Activated CD8-positive, alpha-beta T cell treated with anti-CD3 and anti-CD28 coated beads for 36 hours (primary cell): ENCODE measurements around the gene EWSR1. TPM values are rescaled to one million over a fixed set of nuclear protein-coding genes. Genes with fewer than 3 reads are reported as not detected.
"Not testable (repeated sequence)": the region's sequence is repeated elsewhere in the genome, so short reads cannot be mapped to it uniquely, and the experiment has no call there.

Experiments used
- ATAC-seq: fragments of 200-7000 bp; cut with Tn5 transposase; one replicate; pipeline ENCODE4 v1.10.0; 2021; ENCODE audit warnings: mild to moderate bottlenecking, moderate library complexity
- CTCF ChIA-PET: fragments of 350-600 bp; sonication (Branson Sonifier 250); formaldehyde crosslinking; loops from one replicate; lab custom pipeline; 2021; ENCODE audit warnings: antibody characterized with exemption; lab: Charles Lee
- POLR2A ChIA-PET: fragments of 350-600 bp; sonication (Branson Sonifier 250); formaldehyde crosslinking; loops from one replicate; lab custom pipeline; 2021; ENCODE audit warnings: antibody characterized with exemption; lab: Charles Lee
- DNase-seq: peaks from one replicate; pipeline ENCODE4 v3.0.0-alpha.2; 2020
- H3K27ac Mint-ChIP-seq: one replicate; pipeline ENCODE4 v1.8.0; 2021; ENCODE audit warnings: mild to moderate bottlenecking, mixed read lengths
- H3K27me3 Mint-ChIP-seq: one replicate; pipeline ENCODE4 v1.8.0; 2021; ENCODE audit warnings: mixed read lengths
- H3K36me3 Mint-ChIP-seq: one replicate; pipeline ENCODE4 v1.8.0; 2021; ENCODE audit warnings: low read depth, mixed read lengths
- H3K4me1 Mint-ChIP-seq: one replicate; pipeline ENCODE4 v1.8.0; 2021; ENCODE audit warnings: low read depth, mixed read lengths
- H3K4me3 Mint-ChIP-seq: one replicate; pipeline ENCODE4 v1.8.0; 2021; ENCODE audit warnings: mild to moderate bottlenecking, moderate library complexity, mixed read lengths
- H3K9me3 Mint-ChIP-seq: one replicate; pipeline ENCODE4 v1.8.0; 2021; ENCODE audit warnings: mixed read lengths
- intact Hi-C: fragments of 100-400 bp; cut with micrococcal nuclease; formaldehyde crosslinking; loops from one replicate; pipeline ENCODE4 v1.10.0; 2022
- total RNA-seq, 2 experiments: library from RNA; stranded (reverse); gene quantifications; one replicate each; pipeline ENCODE4 v1.2.3, GENCODE V29; 2021
- TF ChIP-seq, protein P1 (sequence below): fragments of 200-600 bp; IDR thresholded peaks from one replicate; pipeline ENCODE4 v1.8.0; 2022; ENCODE audit warnings: antibody characterized with exemption, mild to moderate bottlenecking

Gene EWSR1
- total RNA-seq, 2 experiments from 2014 or later: 307 to 315 TPM

DNA sequence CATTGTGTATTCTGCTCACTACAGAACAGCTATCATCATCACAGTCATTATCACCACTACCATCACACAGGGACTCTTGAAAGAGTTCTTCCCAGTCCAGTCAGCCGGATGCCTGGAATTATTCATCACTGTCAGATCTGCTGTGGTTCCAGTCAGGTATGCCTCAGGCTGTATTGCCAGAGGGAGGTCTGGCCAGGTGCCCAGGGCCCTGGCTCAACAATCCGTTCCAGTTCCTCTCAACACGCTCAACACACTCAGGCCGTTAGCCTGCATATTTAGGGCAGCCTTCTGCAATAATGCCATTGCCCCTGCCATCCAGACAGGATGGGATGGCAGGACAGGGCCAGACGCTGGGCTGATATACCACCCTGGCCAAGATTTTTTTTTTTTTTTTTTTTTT is 76.1 kb downstream of the EWSR1 start:
- Mint-ChIP-seq H3K27ac (no peak overlapping the region), H3K4me3 (no peak overlapping the region), H3K4me1 (no peaks in the 10 kb centered on the region), H3K27me3 (no peaks in the 10 kb centered on the region), H3K9me3 (no peaks in the 10 kb centered on the region), H3K36me3 (peaks cover 26% of the 10 kb centered on the region)
- ChIA-PET POLR2A (interaction anchor here (0.8 kb wide), 1 partner anchor 33 kb away, joined by 3 read pairs; no protein-coding TSS in a partner anchor), CTCF (no interaction called here)
- no peak for DNase-seq
- TF ChIP-seq, protein P1, sequence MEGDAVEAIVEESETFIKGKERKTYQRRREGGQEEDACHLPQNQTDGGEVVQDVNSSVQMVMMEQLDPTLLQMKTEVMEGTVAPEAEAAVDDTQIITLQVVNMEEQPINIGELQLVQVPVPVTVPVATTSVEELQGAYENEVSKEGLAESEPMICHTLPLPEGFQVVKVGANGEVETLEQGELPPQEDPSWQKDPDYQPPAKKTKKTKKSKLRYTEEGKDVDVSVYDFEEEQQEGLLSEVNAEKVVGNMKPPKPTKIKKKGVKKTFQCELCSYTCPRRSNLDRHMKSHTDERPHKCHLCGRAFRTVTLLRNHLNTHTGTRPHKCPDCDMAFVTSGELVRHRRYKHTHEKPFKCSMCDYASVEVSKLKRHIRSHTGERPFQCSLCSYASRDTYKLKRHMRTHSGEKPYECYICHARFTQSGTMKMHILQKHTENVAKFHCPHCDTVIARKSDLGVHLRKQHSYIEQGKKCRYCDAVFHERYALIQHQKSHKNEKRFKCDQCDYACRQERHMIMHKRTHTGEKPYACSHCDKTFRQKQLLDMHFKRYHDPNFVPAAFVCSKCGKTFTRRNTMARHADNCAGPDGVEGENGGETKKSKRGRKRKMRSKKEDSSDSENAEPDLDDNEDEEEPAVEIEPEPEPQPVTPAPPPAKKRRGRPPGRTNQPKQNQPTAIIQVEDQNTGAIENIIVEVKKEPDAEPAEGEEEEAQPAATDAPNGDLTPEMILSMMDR: no peak
- intact Hi-C loops: no loop called here
- ATAC-seq: no peak

DNA sequence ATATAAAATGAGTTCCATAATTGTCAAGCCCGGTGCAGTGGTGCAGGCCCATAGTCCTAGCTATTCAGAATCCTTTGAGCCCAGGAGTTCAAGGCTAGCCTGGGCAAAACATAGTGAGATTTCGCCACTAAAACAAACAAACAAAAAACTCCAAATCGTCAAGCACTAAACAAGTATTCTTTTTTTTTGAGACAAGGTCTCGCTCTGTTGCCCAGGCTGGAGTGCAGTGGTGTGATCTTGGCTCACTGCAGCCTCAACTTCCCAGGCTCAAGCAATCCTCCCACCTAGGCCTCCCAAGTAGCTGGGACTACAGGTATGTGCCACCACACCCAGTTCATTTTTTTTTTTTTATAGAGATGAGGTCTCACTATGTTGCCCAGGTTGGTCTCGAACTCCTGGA is 76.8 kb downstream of the EWSR1 start:
- CTCF ChIA-PET, DNase-seq, H3K9me3 Mint-ChIP-seq, H3K4me1 Mint-ChIP-seq, H3K4me3 Mint-ChIP-seq, intact Hi-C loops, H3K27me3 Mint-ChIP-seq, POLR2A ChIA-PET, H3K27ac Mint-ChIP-seq, ATAC-seq: not testable (repeated sequence)
- H3K36me3 Mint-ChIP-seq: peaks cover 29% of the 10 kb centered on the region

DNA sequence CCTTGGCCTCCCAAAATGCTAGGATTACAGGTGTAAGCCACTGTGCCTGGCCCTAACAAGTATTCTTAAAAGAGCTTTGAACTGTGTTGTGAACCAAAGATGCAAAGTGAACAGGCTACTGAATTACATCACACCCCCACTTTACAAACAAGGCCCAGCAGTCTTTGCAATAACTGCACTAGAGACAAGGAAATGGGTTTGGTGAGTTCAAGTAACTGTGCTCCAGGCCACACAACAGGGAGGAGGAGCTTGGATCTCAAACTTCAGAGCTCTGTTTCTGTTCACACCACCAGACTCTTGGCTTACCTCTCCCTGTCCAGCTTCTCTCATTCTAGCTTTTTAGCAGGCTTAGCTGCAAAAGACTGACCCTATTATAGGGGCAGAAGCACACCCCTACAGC is 77.9 kb downstream of the EWSR1 start:
- H3K36me3 Mint-ChIP-seq: peaks cover 35% of the 10 kb centered on the region
- CTCF ChIA-PET: no interaction called here
- TF ChIP-seq, protein P1: no peak

DNA sequence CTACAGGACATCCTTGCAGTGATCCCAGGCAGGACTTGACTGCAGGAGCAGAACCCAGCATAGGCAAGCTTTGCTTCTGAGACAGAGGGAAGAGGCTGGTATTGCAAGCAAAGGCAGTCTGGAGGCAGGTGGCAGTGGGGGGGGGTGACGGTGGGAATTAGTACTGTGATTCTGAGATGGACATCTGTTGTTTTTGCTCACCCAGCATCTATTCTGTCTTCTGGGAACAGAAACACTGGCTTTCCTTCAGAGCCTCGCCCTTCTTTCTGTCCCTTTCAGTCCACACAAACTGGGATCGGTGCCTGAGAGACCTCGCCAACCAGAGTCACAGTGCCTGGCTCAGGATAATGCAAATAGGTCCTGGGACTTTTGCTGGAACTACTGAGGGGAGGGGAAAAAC is 78.6 kb downstream of the EWSR1 start:
- CTCF ChIA-PET: no interaction called here
- POLR2A ChIA-PET: interaction anchor here (1.3 kb wide), 1 partner anchor 10 kb away, joined by 3 read pairs; no protein-coding TSS in a partner anchor
- intact Hi-C loops: no loop called here
- no peak for DNase-seq
- Mint-ChIP-seq H3K27ac (no peak overlapping the region), H3K4me1 (no peaks in the 10 kb centered on the region), H3K4me3 (no peak overlapping the region), H3K36me3 (peaks cover 42% of the 10 kb centered on the region), H3K9me3 (no peaks in the 10 kb centered on the region), H3K27me3 (no peaks in the 10 kb centered on the region)
- TF ChIP-seq, protein P1: no peak
- no peak for ATAC-seq

More for the DNA sequence above, 77.9 kb downstream of the EWSR1 start:
- no peak for DNase-seq
- no peaks in the 10 kb centered on the region for H3K4me1 Mint-ChIP-seq
- ATAC-seq: no peak
- no peak overlapping the region for H3K27ac Mint-ChIP-seq
- no peaks in the 10 kb centered on the region for H3K9me3 Mint-ChIP-seq
- POLR2A ChIA-PET: interaction anchor here (1.3 kb wide), 1 partner anchor 9 kb away, joined by 3 read pairs; no protein-coding TSS in a partner anchor
- intact Hi-C loops: no loop called here
- H3K4me3 Mint-ChIP-seq: no peak overlapping the region
- H3K27me3 Mint-ChIP-seq: no peaks in the 10 kb centered on the region

DNA sequence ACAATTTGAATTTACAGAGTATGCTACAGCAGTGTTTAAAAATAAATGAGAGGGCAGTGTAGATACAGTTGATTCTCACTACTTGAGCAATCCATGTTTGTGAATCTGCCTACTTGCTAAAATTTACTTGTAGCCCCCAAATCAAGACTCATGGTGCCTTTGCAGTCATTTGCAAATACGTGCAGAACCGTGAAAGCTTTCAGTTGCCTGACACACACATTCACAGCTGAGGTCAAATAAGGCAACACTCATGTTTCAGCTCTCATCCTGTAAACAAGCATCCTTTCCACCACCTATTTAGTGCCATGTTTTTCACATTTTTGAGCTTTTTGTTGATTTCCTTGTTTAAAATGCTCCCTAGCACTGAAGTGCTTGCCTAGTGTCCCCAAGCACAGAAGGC is 80.0 kb downstream of the EWSR1 start:
- POLR2A ChIA-PET: no interaction called here
- intact Hi-C loops: no loop called here
- no peak for ATAC-seq

More for the DNA sequence above, 80.0 kb downstream of the EWSR1 start:
- Mint-ChIP-seq H3K27ac (no peak overlapping the region), H3K27me3 (no peaks in the 10 kb centered on the region), H3K4me1 (no peaks in the 10 kb centered on the region), H3K9me3 (no peaks in the 10 kb centered on the region), H3K4me3 (no peak overlapping the region), H3K36me3 (peaks cover 40% of the 10 kb centered on the region)
- TF ChIP-seq, protein P1: no peak
- no peak for DNase-seq
- CTCF ChIA-PET: no interaction called here
